ENCODE results near the gene EEF1G. TPM values are rescaled to one million over a fixed set of nuclear protein-coding genes. Genes with fewer than 3 reads are reported as not detected.
"Not testable (repeated sequence)": the region's sequence is repeated elsewhere in the genome, so short reads cannot be mapped to it uniquely, and the experiment has no call there.

The EEF1G gene, protein sequence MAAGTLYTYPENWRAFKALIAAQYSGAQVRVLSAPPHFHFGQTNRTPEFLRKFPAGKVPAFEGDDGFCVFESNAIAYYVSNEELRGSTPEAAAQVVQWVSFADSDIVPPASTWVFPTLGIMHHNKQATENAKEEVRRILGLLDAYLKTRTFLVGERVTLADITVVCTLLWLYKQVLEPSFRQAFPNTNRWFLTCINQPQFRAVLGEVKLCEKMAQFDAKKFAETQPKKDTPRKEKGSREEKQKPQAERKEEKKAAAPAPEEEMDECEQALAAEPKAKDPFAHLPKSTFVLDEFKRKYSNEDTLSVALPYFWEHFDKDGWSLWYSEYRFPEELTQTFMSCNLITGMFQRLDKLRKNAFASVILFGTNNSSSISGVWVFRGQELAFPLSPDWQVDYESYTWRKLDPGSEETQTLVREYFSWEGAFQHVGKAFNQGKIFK
- 735 TPM for total RNA-seq
- long read RNA-seq, transcript EEF1G-201 (10 exons, 1,523 nt) = major isoform, 1,035 of 1,069 reads
- long read RNA-seq, transcript EEF1G-203 (9 exons, 2,496 nt) = minor isoform, 19 of 1,069 reads
- long read RNA-seq, partial matches to known transcripts = 8 of 1,069 reads
- long read RNA-seq, other reads (novel, unspliced or antisense) = 7 of 1,069 reads

DNA sequence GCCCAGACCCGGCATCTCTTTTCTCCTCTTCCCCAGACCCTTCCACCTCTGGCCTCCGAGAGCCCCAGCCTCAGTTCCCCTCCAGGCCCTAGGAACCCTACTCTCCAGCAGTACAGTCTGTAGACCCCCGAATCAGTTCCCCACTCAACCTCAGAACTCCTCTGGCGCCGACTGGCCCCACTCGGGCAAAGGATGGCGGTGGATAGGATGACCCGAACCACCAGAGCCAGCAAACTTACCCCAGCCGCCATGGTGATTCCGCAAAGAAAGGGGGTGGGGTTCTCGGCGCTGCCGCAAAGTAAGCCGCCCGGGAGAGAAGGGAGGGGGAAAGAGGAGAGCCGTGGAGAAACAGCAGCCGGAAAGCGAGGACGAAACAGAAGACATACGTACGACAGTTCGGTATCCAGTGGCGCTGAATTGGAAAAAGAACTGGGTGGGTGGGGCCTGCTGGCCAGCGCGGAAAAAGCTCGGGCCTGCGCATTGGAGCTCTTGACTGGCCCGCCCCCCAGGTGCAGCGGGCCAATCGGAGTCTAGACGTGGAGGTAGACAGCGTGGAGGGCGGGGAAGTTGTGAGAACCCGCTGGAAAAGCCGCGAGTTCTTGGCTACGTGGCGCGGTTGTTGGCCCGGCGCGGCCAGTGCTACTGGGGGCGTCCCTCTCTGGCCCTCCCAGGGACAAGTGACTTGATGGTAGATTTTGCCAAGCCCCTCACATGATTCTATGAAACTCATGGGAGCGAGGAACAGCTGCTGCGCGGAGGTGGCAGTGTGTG is at the start of gene EEF1G:
TSS of gene EEF1G (minus strand) at position 300 of the 771 bp plus-strand sequence. CDS start at position 251, 49 bp downstream.
- intact Hi-C loops (cut with DNase I) = no loop called here
- peak; percentile 99 for DNase-seq (ENCODE audit: low spot score)

DNA sequence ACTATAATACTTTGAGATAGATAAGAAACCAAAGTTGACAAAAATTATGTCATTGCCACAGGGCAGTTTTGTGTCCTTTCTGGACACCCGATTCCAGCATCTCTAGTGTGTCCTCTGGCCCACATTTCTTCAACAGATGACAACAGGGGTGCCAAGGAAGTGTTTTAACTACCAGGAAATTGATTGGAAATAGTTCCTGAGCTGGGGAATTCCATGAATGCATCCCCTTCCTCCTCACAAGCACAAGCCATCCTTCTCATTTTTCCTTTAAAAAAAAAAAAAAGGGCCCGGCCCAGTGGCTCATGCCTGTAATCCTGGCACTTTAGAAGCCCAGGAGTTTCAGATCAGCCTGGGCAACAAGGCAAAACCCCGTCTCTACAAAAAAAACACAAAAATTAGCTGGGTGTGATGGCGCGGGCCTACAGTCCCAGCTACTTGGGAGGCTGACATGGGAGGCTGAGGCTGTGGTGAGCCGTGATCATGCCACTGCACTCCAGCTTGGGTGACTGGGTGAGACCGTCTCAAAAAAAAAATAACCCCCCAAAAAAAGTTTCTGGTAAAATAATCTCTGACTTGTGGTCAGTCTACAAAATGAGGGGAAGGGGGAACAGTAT is 48.9 kb upstream of the EEF1G start:
- intact Hi-C loops (cut with DNase I) = loop anchor here (2.0 kb wide), 1 partner anchor 24 kb away; the partner anchor contains the start of gene GANAB
- no peak for DNase-seq (ENCODE audit: low spot score)

DNA sequence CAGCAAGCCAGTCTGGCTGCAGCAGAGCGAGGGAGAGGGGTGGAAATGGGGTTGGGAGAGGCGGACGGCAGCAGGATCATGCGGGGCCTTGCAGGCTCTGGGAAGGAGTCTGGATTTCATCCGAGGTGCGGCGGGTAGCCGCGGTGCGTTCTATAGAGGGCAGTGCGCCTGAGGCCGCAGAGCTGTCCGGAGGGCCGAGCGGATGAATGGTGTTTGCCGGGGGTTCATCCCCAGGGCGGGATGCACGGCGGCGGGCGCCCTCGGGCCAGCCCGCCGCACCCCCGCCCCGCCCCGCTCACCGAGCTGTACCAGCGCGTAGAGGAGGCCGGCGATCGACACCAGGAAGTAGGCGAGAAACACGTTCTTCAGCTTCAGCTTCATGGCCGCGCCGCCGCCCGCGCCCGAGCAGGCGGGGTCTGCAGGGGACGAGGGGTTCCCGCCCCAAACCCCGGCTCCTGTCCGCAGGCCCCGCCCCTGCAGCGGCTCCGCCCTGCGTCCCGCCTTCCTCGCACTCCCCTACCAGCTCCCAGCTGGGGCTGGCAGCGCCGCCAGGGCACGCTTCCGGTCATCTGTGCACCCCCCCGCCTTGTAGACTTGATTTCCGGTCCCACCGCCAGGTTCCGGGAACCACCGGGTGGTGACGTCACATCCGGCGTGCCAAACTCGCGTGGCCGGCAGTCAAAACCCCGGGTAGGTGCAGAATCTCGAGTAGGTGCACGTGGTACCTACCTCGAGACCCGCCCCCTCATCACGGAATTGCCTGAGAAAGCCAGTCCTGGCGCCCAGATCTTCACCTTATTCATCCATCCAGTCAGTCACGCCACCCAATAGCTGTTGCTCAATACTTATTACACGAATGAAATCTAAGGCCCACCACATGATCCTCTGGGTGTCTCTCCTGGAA is 48.1 kb upstream of the EEF1G start, which contains the start of gene B3GAT3:
TSS of gene B3GAT3 (minus strand) at position 420 of the 904 bp plus-strand sequence. CDS start at position 381, 39 bp downstream.
- peak; percentile 98 for DNase-seq (ENCODE audit: low spot score)
- intact Hi-C loops (cut with DNase I) = loop anchor here (2.0 kb wide), 1 partner anchor 25 kb away; the partner anchor contains the start of gene GANAB

DNA sequence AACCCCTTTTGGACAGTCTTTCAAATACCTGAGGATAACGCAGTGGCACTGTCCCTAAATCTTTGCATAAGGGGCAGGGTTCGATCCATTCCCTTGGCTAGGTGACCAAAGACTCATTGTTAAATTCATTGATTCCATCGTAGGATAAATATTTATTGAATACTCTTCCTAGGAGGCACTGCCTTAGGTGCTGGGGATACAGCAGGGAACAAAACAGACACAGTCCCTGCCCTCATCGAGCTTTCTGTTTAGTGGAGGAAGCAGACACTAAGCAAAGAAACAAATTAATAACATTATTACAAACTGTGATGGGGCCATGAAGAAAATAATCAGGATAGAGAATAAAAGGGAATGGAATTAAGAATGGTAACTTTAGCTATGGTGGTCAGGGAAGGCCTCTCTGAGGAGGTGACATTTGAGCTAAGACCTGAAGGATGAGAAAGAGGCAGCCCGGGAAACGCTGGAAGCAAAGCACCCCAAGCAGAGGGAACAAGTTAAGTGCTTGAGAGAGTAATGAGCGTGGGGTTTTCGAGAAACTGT is 47.4 kb upstream of the EEF1G start:
- intact Hi-C loops (cut with DNase I) = no loop called here
- DNase-seq (ENCODE audit: low spot score) = no peak

DNA sequence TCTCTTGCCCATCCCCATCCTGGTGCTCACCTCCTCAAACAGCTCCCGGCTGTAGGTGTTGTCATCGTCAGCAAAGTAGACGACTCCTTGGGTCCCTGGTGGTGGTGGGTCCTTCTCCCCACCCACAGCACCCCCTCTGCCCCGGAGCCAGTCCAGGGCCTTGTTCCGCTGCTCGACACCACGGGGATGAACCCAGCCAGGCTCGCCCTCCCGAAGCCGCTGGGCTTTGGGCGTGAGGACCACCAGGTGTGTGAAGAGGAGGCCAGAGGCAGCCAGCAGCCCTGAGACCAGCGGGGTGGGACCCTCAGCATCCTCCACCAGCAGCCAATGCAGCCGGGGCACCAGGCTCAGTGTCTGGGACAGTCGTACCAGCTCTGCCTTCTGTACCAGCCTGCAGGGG is 43.3 kb upstream of the EEF1G start:
- DNase-seq (ENCODE audit: low spot score); intact Hi-C loops (cut with DNase I): not testable (repeated sequence)

DNA sequence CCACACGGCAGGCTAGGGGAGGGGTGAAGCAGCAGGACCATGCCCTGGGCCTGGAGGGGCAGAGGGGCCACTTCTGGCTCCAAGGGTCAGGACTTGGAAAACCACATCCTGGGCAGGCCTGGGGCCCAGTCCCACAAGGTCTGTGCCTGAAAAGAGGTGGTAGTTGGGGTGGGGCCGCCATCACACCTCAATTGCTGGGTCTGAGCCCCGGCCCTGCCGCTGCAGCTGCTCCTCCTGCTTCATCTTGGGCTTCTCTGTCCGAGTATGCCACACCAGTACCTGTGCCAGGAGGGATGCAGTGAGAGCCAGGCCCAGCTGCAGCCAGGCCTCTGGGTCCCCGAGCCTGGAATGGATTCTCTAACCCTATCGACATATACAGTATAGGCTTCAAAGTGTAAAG is 41.8 kb upstream of the EEF1G start:
- DNase-seq (ENCODE audit: low spot score) = no peak
- intact Hi-C loops (cut with DNase I) = no loop called here

DNA sequence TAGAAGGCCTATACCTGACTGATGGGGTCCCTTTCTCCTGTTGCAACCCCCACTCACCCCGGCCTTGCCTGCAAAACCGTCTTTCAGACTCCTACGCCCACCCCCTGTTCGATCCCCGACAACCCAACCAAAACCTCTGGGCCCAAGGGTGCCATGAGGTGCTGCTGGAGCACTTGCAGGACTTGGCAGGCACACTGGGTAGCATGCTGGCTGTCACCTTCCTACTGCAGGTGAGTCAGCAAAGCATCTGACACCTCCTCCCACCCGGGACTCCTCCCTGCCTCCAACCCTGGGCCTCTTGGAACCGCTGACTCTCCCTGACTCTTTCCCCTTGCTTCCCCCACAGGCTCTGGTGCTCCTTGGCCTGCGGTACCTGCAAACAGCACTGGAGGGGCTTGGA is 40.6 kb upstream of the EEF1G start:
- no peak for DNase-seq (ENCODE audit: low spot score)
- intact Hi-C loops (cut with DNase I) = no loop called here

DNA sequence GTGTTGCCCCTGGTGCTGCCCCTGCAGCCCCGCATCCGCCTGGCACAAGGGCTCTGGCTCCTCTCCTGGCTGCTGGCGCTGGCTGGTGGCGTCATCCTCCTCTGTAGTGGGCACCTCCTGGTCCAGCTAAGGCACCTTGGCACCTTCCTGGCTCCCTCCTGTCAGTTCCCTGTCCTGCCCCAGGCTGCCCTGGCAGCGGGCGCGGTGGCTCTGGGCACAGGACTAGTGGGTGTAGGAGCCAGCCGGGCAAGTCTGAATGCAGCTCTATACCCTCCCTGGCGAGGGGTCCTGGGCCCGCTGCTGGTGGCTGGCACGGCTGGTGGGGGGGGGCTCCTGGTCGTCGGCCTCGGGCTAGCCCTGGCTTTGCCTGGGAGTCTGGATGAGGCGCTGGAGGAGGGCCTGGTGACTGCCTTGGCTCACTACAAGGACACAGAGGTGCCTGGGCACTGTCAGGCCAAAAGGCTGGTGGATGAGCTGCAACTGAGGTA is 39.6 kb upstream of the EEF1G start:
- intact Hi-C loops (cut with DNase I) = no loop called here

DNA sequence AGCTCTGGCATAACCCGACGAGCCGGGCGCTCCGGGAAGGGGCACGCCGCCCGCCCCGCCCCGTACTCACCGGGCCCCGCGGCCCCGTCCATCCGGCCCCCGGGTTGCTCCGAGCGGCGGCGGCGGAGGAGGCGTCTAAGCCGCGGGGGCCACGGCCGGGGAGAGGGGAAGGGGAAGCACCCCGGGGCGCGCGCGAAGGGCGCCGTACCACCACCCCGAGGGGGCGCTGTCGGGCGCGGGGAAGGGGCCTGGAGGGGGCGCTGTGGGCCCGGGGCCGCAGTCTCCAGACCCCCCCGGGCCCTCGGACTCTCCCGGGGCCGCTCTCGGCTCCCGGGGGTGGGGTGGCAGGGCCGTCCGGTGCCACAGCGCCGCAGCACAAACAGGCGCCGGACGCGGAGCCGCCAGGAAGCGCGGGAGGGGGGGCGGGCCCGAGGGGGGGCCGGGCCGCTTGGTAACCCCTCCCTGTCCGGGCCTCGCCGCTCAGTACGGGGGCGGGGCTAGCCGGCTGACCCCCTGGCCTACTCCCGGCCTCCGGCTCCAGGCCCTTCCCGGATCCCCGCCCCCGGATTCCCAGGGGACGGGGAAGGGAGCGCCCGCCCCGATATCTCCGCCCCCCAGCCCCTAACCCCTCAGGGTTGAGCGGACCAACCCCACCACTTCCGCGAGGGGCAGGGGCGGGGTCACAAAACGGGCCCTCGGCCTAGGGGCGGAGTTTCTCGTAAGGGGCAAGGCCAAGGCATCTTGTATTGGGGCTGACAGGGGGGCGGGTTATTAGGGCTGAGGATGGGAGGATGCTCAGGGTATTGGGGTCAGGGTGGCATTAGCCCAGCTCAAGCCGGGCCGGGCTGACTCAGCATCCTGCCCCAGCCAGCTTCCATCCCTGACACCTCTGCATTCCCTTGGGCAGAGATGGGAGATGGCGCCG is 38.9 kb upstream of the EEF1G start, which contains the start of the genes EML3 and ROM1:
TSS of gene EML3 (minus strand) at position 410 of the 925 bp plus-strand sequence. CDS start at position 92, 318 bp downstream.
TSS of gene ROM1 (plus strand) at position 892 of the 925 bp plus-strand sequence. CDS start at position 917, 25 bp downstream.
- peak; percentile 95 for DNase-seq (ENCODE audit: low spot score)
- intact Hi-C loops (cut with DNase I) = no loop called here

More for the DNA sequence above, 39.6 kb upstream of the EEF1G start:
- DNase-seq (ENCODE audit: low spot score) = peak; percentile 79

DNA sequence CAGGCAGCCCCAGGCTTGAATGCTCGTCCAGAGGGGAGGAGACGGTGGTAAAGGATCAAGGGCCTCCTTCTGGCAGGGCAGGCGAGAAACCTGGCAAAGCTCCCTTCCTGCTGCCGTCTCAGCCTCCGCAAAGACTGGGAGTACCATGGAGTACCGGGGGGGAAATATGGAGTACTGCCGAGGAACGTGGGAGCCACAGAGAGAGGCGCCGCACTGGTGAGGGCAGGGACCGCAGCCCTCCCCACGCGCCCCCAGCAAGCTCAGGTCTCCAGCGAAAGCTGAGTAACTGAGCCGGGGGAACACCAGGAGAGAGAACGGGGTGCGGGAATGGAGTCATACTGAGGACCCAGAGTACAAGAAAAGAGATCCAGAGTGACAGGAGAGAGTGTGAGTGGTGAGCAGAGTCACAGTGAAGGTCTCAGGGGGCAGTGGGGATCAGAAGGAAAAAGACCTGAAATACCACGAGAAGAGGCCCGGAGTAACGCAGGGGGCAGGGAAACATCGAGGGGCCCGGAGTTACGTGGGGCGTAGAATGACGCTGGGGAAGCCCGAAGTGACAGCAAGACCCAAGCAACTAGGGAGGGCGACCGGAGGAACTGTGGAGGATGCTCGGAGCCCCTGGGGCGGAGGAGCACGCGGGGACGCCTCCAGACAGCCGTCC is 38.1 kb upstream of the EEF1G start:
- DNase-seq (ENCODE audit: low spot score) = peak; percentile 78
- intact Hi-C loops (cut with DNase I) = no loop called here

DNA sequence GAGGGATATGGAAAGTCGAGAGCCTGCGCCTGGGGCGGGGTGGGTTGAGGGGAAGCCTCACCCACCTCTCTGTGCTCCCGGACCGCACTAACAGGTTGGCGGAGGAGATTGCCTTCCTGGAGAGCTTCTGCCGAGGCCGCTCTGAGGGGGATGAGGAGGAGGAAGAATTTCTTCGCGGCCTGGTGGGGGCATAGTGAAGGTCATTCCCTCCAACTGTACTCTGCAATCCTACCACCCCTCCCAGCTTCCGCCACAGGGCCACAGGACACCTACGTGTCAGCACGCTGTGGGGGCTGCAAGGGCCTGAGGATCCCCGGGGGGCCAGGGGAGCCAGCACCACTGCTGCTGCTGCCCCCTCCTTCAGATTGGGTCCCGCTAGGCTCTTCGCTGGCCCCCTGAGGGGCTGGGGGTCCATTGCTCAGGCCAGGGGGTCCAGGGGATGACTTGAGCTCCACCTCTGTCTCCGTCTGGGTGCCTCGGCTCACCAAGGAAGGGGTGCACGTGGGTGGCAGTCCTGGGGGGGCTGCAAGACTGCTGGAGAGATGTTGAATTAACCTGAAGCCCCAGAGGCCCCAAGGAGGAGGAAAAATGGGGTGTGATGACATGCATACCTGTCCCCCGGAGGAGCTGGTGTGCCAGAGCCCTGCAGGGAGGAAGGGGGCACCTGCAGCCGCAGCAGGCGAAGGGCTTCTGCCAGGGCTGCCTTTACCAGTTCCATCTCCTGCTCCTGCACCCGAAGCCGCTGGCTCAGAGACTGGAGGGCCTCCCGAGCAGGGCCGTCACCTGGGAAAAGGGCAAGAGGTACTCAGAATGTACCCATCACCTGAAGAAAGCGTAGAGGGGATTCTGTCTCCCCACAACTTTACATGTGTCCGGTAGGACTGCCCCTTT is 37.4 kb upstream of the EEF1G start:
- no peak for DNase-seq (ENCODE audit: low spot score)
- intact Hi-C loops (cut with DNase I) = no loop called here

DNA sequence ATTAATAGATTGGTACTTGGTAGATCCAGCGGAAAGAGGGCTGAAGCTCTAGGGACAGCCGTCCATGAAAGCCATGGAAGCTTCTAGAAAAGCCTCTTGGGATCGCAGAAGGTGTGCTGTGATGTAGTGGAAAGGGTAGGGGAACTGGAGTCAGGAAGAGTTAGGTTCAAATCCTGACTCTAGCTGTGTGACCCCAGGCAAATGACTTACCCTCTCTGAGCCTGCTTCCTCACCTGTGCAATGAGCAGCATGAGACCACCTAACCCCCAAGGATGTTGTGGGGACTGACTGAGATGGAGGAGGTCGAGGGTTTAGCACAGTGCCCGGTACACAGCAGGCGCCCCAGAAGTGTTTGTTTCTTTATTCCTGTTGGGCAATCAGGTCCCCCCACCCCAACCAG is 36.7 kb upstream of the EEF1G start:
- intact Hi-C loops (cut with DNase I) = no loop called here
- no peak for DNase-seq (ENCODE audit: low spot score)

DNA sequence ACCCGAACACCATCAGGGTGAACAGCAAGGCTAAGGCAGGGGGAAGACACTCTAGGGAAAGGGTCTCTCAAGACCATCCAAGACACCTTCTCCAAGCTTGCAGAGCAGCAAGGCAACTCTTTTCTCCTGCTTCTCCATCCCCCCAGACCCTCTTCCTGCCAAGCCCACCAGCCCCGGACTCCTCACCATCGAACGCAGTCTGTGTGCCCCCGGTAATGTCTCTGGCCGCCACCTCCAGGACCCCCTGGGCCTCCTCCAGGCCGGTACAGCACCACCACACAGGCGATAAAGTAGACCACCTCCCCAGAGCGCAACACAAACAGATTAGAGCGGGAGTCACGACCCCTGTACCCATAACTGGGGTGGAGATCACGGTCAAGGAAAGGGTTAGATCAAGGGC is 35.1 kb upstream of the EEF1G start:
- DNase-seq (ENCODE audit: low spot score) = no peak
- intact Hi-C loops (cut with DNase I) = no loop called here

DNA sequence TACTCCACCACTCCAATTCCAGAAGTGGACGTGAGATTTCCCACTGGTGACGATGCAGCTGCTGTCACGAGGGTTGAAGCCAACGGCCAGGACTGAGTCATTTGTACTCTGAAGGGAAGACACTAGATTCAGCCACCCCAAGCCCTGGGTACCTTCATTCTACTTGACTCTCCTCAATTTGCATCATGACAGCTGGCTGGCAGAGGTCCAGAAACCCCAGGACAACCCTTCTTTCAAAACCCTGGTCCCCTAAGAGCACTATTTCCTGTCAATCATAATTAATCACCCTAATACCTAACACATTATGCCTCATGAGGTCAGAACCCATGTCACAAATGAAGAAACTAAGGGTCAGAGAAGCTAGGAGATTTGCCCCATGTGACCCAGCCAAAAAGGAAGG is 34.0 kb upstream of the EEF1G start:
- no peak for DNase-seq (ENCODE audit: low spot score)
- intact Hi-C loops (cut with DNase I) = no loop called here

DNA sequence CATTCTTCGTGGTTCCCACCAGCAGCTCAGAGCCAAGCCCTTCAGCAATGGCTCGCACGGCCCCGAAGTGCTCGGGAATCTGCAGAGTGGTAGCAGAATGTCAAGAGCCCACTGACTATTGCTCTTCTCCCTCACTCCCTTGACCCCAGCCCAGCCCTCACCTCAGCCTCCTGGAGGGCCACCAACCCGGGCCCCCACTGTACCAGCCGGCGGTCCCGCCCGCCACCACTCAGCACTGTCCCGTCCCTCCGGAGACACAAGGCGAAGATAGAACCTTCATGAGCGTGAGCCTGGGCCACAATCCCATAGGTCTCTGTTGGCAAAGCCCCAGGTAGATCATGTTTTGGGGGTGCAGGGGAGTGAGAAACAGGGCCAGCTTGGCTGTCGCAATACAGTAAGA is 32.2 kb upstream of the EEF1G start:
- intact Hi-C loops (cut with DNase I) = no loop called here

More for the DNA sequence above, 32.2 kb upstream of the EEF1G start:
- DNase-seq (ENCODE audit: low spot score) = no peak

Data from cardiac septum (tissue), 1 donor.